ENCODE measurements around the gene NBPF10.
"Not testable (repeated sequence)": the region's sequence is repeated elsewhere in the genome, so short reads cannot be mapped to it uniquely, and the experiment has no call there.

Gene NBPF10, protein sequence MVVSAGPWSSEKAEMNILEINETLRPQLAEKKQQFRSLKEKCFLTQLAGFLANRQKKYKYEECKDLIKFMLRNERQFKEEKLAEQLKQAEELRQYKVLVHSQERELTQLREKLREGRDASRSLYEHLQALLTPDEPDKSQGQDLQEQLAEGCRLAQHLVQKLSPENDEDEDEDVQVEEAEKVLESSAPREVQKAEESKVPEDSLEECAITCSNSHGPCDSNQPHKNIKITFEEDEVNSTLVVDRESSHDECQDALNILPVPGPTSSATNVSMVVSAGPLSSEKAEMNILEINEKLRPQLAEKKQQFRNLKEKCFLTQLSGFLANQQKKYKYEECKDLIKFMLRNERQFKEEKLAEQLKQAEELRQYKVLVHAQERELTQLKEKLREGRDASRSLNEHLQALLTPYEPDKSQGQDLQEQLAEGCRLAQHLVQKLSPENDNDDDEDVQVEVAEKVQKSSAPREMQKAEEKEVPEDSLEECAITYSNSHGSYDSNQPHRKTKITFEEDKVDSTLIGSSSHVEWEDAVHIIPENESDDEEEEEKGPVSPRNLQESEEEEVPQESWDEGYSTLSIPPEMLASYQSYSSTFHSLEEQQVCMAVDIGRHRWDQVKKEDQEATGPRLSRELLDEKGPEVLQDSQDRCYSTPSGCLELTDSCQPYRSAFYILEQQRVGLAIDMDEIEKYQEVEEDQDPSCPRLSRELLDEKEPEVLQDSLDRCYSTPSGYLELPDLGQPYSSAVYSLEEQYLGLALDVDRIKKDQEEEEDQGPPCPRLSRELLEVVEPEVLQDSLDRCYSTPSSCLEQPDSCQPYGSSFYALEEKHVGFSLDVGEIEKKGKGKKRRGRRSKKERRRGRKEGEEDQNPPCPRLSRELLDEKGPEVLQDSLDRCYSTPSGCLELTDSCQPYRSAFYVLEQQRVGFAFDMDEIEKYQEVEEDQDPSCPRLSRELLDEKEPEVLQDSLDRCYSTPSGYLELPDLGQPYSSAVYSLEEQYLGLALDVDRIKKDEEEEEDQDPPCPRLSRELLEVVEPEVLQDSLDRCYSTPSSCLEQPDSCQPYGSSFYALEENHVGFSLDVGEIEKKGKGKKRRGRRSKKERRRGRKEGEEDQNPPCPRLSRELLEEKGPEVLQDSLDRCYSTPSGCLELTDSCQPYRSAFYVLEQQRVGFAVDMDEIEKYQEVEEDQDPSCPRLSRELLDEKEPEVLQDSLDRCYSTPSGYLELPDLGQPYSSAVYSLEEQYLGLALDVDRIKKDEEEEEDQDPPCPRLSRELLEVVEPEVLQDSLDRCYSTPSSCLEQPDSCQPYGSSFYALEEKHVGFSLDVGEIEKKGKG (N-terminal part only)

DNA sequence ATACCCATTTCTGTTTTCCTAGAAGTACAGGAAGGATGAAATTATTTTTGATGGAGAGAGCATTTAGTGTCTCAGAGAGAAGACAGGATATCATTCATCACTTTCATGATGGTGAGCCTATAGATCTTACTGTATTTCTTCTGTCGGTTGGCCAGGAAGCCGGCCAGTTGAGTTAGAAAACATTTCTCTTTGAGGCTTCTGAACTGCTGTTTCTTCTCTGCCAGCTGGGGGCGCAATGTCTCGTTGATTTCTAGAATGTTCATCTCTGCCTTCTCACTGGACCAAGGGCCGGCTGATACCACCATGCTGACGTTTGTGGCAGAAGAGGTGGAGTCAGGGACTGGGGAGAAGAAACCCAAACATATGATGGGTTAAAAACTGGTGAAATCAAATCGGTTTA, at the start of gene NBPF10:
Gene NBPF10 (minus strand): TSS at position 340 of the 400 bp plus-strand sequence. CDS start 35 bp downstream, at position 305.
- DNase-seq: peak; percentile 0

DNA sequence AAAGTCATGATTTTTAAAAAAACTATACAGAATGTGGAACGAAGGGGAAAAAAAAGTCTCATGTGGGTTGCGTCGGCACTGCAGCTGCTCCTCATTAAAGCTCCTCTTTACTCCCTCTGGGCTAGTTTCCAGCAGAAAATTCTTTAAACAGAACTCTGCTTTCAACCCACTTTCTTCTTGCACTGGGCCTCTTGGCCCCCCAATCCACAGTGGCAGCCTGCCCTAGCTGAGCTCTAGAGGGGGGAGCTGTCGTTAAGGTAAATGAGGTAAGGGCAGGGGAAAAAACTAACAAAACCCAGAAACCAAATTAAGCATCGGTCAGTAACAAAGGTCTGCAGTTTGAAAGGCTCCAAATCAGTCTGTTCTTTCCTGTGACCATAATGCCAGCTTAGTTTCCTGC, 29.9 kb upstream of the NBPF10 start:
- DNase-seq: not testable (repeated sequence)

DNA sequence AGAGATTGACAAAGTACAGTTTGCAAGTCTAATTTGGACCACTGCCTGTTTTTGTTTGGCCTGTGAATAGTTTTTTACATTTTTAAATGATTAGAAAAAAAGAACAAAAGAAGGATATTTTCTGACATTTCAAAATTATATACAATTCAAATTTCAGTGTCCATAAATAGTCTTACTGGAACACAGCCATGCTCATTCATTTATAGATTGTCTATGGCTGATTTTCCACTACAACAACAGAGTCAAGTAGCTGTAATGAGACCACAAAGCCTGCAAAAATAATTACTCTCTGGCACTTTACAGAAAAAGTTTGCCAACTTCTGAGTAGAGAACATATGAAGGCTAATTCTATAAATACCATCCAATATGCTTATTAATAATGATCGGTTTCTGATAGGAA, 23.1 kb upstream of the NBPF10 start:
- not testable (repeated sequence) for DNase-seq

DNA sequence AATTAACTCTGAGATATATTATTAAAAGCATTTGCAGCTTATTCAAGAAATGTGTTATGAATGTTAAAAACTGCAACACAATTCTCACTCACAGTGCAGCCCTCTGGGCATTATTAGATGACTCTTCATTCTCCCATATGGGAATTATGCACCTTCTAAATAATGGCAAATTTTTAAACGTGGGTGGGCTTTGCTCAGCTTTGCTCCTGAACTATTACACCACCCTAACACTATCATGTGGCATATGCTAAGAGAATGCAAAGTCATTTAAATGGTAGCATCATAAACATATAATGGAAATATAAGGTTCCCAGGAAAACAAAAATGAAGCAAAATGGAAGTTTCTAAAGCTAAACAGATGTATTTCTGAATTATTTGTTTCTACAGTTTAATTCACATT, 22.7 kb upstream of the NBPF10 start:
- DNase-seq: not testable (repeated sequence)

All from activated effector memory CD4-positive, alpha-beta T cell treated with Interleukin-2 at 50 U/mL for 16 hours (primary cell).